ENCODE results near the gene RAB5B. TPM values are rescaled to one million over a fixed set of nuclear protein-coding genes. Genes with fewer than 3 reads are reported as not detected.

Gene RAB5B
- polyA plus RNA-seq (ENCODE audit: insufficient read length): 124 TPM

GRCh38 chr12:55973599-55974307 is at the start of gene RAB5B:
Gene RAB5B, plus strand, starts transcription at chr12:55974078. Its CDS starts 12,883 bp downstream, at chr12:55986961.
- peak; percentile 99 for DNase-seq

GRCh38 chr12:55925371-55925770 is 48.5 kb upstream of the RAB5B start:
- DNase-seq: no peak

- DNase-seq: no peak
These were observed 47.8 kb upstream of the RAB5B start for GRCh38 chr12:55925870-55926737.

GRCh38 chr12:55926738-55927587 is 46.9 kb upstream of the RAB5B start:
- peak; percentile 93 for DNase-seq

GRCh38 chr12:55927588-55928502 is 46.0 kb upstream of the RAB5B start, which contains the start of gene PYM1:
Gene PYM1, minus strand, starts transcription at chr12:55927894. Its CDS starts 133 bp downstream, at chr12:55927761.
- peak; percentile 72 for DNase-seq

- DNase-seq: no peak
These were observed 44.5 kb upstream of the RAB5B start for GRCh38 chr12:55929306-55929791.

GRCh38 chr12:55930771-55931316 is 43.0 kb upstream of the RAB5B start, which contains the start of gene DGKA:
Gene DGKA, plus strand, starts transcription at chr12:55931162. Its CDS starts 5,342 bp downstream, at chr12:55936504.
- DNase-seq: peak; percentile 65

GRCh38 chr12:55931317-55931779 is 42.5 kb upstream of the RAB5B start:
- DNase-seq: no peak

- peak; percentile 78 for DNase-seq
These were observed 41.9 kb upstream of the RAB5B start for GRCh38 chr12:55931780-55932550.

GRCh38 chr12:55932551-55932910 is 41.3 kb upstream of the RAB5B start:
- no peak for DNase-seq

GRCh38 chr12:55933169-55933798 is 40.6 kb upstream of the RAB5B start:
- DNase-seq: no peak

- no peak for DNase-seq
These were observed 39.8 kb upstream of the RAB5B start for GRCh38 chr12:55933799-55934742.

- no peak for DNase-seq
These were observed 39.1 kb upstream of the RAB5B start for GRCh38 chr12:55934773-55935172.

GRCh38 chr12:55935738-55936151 is 38.1 kb upstream of the RAB5B start:
- peak; percentile 45 for DNase-seq

GRCh38 chr12:55937981-55938380 is 35.9 kb upstream of the RAB5B start:
- no peak for DNase-seq

GRCh38 chr12:55938826-55939501 is 34.9 kb upstream of the RAB5B start:
- DNase-seq: no peak

- peak; percentile 84 for DNase-seq
These were observed 33.7 kb upstream of the RAB5B start for GRCh38 chr12:55940065-55940732.

All from hindlimb muscle (tissue), 1 donor.